GM12891 (cell line): ENCODE results near the gene PRDX5.

Source experiments
- DNase-seq: peaks from one replicate; pipeline ENCODE4 v3.0.0; 2011; ENCODE audit warnings: low spot score; ENCODE audit not compliant: insufficient read length
- FAIRE-seq: peaks from 2 replicates; lab custom pipeline; 2011; peaks lifted over from hg19 to GRCh38; lab: Jason Lieb, UNC
- PAX5 ChIP-seq: IDR thresholded peaks from 2 replicates; pipeline ENCODE4 v1.6.1; 2011; ENCODE audit warnings: low read length, moderate library complexity, mild to moderate bottlenecking; ENCODE audit not compliant: insufficient read depth, severe bottlenecking
- POLR2A ChIP-seq: IDR thresholded peaks from 2 replicates; pipeline ENCODE4 v1.6.1; 2011; ENCODE audit warnings: low read depth, low read length, control low read depth
- POLR2AphosphoS5 ChIP-seq: IDR thresholded peaks from 2 replicates; pipeline ENCODE4 v1.6.1; 2011; ENCODE audit warnings: low read depth, low read length, control low read depth
- POU2F2 ChIP-seq: IDR thresholded peaks from 2 replicates; pipeline ENCODE4 v1.6.1; 2011; ENCODE audit warnings: low read depth, mild to moderate bottlenecking, control low read depth, low read length, moderate library complexity
- SPI1 ChIP-seq: IDR thresholded peaks from 2 replicates; pipeline ENCODE4 v1.6.1; 2011; ENCODE audit warnings: low read depth, low read length, control low read depth
- TAF1 ChIP-seq: IDR thresholded peaks from 2 replicates; pipeline ENCODE4 v1.6.1; 2011; ENCODE audit warnings: low read depth, low read length, control low read depth

PRDX5 gene

GRCh38 chr11:64290352-64291261 is 27.3 kb upstream of the PRDX5 start:
- TF ChIP-seq TAF1 (no peak), POLR2AphosphoS5 (no peak), PAX5 (no peak)
- DNase-seq (no peak), FAIRE-seq (no peak)

DNA sequence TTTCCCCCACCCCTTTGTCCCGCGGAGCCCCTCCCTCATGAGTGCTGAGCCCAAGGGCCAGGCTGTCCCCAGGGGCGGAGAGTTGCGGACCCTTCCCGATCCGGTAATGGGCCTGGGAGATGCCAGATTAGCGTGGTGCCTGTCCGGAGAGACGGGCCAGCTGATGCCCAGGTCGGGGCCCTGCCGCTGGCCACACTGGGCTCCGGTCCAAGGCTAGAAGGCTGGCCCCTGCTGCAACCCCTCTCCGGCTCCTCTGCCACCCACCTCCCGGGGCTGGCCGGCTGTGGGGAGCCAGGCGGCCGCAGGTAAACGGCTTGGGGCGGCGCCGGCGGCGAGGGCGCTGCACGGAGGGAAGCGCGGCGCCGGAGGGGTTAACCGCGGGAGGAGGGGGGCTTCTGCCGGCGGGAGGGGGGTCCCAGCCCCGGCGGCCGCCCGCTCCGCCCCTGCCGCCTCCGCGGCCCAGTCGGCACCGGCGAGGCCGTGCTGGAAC is 26.6 kb upstream of the PRDX5 start, which contains the start of gene KCNK4:
KCNK4 (plus strand) TSS at position 41 of the 490 bp plus-strand sequence. CDS start 1,717 bp downstream, outside the sequence.
- TF ChIP-seq PAX5 = no peak
- no peak for TF ChIP-seq POLR2A
- TF ChIP-seq POU2F2 = no peak
- TF ChIP-seq TAF1 = no peak
- TF ChIP-seq POLR2AphosphoS5 = no peak
- no peak for TF ChIP-seq SPI1
- FAIRE-seq (no peak), DNase-seq (no peak)

GRCh38 chr11:64291752-64292459 is 26.0 kb upstream of the PRDX5 start:
- no peak for DNase-seq
- TF ChIP-seq PAX5 (no peak), POU2F2 (no peak), SPI1 (no peak), POLR2AphosphoS5 (no peak), POLR2A (no peak), TAF1 (no peak)
- FAIRE-seq = no peak

DNA sequence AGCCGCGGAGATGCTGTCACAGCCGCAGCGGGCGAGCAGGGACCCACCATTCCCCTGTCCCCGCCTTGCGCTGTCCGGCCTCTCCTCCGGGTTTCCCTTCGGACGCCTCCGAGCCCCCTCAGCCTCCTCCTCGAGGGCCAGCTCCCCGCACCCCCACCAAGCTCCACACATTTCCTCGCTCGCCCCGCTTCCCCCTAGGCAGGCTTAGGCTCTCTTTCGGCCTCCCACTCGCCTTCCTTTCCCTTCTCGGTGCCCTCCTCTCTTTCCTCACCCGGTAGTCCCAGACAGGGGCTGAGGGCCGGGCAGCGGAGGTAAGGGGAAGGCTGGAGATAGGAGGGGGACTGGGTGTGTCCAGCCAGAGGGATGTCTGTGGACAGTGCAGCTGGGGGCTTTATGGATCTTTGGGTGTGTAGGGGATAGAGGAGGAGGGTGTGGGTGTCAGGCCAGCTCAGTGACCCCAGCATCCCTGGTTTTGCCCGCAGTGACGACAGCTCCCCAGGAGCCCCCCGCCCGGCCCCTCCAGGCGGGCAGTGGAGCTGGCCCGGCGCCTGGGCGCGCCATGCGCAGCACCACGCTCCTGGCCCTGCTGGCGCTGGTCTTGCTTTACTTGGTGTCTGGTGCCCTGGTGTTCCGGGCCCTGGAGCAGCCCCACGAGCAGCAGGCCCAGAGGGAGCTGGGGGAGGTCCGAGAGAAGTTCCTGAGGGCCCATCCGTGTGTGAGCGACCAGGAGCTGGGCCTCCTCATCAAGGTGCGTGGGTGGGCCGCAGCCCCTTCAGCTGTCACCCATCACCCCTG is 25.3 kb upstream of the PRDX5 start:
- no peak for TF ChIP-seq TAF1
- no peak for TF ChIP-seq POU2F2
- TF ChIP-seq SPI1 = no peak
- no peak for TF ChIP-seq PAX5
- no peak for TF ChIP-seq POLR2AphosphoS5
- TF ChIP-seq POLR2A = no peak
- FAIRE-seq (no peak), DNase-seq (no peak)

DNA sequence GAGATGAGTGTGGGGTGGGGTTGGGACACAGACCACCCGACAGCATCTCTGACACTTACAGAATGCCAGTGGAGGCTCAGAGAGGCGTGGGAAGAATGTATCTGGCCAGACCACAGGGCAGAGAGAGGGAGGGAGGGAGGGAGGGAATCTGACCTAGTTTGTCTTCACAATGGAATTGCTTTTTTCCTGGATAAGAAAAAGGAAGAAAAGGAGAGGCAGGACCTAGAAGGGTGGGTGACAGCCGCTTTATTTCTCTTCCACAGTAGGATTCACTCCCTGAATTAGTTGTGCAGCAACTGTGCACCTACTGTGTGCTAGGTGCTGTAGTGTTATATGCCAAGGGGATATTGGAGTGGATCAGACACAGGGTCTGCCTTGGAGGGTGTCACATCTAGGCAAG is 23.1 kb upstream of the PRDX5 start:
- DNase-seq = no peak
- FAIRE-seq = no peak
- TF ChIP-seq PAX5 (no peak), TAF1 (no peak), POLR2AphosphoS5 (no peak), POLR2A (no peak)

DNA sequence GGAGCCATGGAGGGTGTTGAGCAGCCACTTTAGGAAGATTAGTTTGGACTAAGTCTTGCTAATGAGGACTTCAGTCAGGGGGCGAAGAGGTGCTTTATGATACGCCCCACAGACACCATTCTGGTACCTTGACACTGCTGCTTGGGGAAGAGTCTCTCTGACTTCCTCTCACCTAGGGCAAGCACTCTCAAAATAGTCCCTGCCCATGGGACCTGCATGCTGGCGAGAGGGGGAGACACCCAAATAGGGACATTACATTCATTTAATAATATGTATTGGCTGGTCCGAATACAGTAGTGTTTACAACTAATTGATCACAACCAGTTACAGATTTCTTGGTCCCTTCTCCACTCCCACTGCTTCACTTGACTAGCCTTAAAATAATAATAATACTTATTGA is 22.2 kb upstream of the PRDX5 start:
- TF ChIP-seq TAF1 = no peak
- TF ChIP-seq POU2F2 = no peak
- no peak for TF ChIP-seq SPI1
- DNase-seq = no peak
- no peak for FAIRE-seq

DNA sequence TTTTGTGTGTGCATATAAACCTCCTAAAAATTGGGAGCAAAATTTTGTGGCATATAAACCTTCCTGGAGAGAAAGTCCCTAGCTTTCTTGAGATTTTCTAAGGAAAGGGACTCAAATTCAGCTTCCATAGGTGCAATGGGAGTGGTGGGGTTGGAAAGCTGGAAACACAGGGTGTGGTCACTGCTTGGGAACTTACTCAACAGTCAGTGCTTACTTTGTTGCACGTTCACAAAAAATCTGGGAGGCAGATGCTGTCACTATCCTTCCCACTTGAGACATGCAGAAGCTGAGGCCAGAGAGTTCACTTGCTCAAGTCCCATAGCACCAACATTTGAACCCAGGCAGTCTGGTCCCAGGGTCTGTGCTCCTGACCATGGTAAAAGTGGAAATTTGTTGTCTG is 21.7 kb upstream of the PRDX5 start:
- DNase-seq (no peak), FAIRE-seq (no peak)
- TF ChIP-seq SPI1 (no peak), PAX5 (no peak), TAF1 (no peak)

GRCh38 chr11:64296830-64297698 is 20.9 kb upstream of the PRDX5 start:
- FAIRE-seq = no peak
- no peak for DNase-seq
- TF ChIP-seq SPI1 (no peak), POU2F2 (no peak), POLR2A (no peak), POLR2AphosphoS5 (no peak), TAF1 (no peak), PAX5 (no peak)
